ENCODE measurements around the gene E2F3.
A peak's percentile ranks its signal among the peaks of the same experiment; 100 is the strongest.
"Not testable (repeated sequence)": the region's sequence is repeated elsewhere in the genome, so short reads cannot be mapped to it uniquely, and the experiment has no call there.

E2F3 gene

DNA sequence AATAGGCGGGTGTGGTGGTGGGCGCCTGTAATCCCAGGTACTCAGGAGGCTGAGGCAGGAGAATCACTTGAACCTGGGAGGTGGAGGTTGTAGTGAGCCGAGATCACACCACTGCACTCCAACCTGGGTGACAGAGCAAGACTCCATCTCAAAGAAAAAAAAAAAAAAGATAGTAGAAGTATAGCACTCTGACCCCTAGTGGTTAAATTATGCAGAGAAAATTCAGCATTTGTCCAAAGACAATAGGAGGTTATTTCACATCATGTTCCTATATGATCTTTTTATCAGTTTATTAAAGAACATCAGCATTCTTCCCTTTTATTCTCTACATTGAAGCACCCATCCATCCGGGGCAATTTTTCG, 127.4 kb downstream of the E2F3 start:
- H3K4me1 ChIP-seq (ENCODE audit: low read depth, poor library complexity, severe bottlenecking): peaks cover 16% of the 10 kb centered on the region
- not testable (repeated sequence) for H3K27me3 ChIP-seq (ENCODE audit: insufficient read depth, low read depth); H3K4me3 ChIP-seq (IDR thresholded peaks at IDR 0.05; ENCODE audit: insufficient read depth, low read depth, low read length); H4K20me1 ChIP-seq (ENCODE audit: insufficient read depth); H3K79me2 ChIP-seq (ENCODE audit: insufficient read depth, low read depth); H3K36me3 ChIP-seq (ENCODE audit: insufficient read depth)
- H3K4me2 ChIP-seq: peak overlapping the region; percentile 90
- H2AFZ ChIP-seq (ENCODE audit: low read depth): peak overlapping the region; percentile 97
- peak overlapping the region; percentile 78 for H3K27ac ChIP-seq
- TF ChIP-seq, protein P1, sequence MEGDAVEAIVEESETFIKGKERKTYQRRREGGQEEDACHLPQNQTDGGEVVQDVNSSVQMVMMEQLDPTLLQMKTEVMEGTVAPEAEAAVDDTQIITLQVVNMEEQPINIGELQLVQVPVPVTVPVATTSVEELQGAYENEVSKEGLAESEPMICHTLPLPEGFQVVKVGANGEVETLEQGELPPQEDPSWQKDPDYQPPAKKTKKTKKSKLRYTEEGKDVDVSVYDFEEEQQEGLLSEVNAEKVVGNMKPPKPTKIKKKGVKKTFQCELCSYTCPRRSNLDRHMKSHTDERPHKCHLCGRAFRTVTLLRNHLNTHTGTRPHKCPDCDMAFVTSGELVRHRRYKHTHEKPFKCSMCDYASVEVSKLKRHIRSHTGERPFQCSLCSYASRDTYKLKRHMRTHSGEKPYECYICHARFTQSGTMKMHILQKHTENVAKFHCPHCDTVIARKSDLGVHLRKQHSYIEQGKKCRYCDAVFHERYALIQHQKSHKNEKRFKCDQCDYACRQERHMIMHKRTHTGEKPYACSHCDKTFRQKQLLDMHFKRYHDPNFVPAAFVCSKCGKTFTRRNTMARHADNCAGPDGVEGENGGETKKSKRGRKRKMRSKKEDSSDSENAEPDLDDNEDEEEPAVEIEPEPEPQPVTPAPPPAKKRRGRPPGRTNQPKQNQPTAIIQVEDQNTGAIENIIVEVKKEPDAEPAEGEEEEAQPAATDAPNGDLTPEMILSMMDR (conservative IDR thresholded peaks at IDR 0.05; ENCODE audit: low read depth, low read length): peak; percentile 65
- peak overlapping the region; percentile 60; the same call in 1 of the 2 replicates for H3K9ac ChIP-seq

DNA sequence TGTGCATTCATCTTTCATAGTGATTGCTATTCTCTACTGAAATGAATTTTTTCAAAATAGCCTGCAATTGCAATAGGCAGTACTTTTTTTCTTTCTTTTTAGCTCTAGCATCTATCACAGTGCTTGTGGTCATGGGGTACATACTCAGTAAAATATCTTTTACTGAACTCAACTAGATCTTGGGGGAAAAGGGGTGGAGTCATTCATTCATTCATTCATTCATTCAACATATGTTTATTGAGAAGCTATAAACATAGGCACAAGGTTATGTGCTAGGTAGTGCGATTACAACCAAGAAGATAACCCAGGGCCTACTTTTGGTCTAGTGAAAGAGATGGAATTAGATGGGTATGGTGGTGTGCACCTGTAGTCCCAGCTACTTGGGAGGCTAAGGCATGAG, 131.2 kb downstream of the E2F3 start:
- Histone ChIP-seq H3K27me3 (ENCODE audit: insufficient read depth, low read depth) (no peaks in the 10 kb centered on the region), H3K4me1 (ENCODE audit: low read depth, poor library complexity, severe bottlenecking) (peaks cover 31% of the 10 kb centered on the region), H3K4me3 (IDR thresholded peaks at IDR 0.05; ENCODE audit: insufficient read depth, low read depth, low read length) (no peak overlapping the region), H4K20me1 (ENCODE audit: insufficient read depth) (no peaks in the 10 kb centered on the region), H3K36me3 (ENCODE audit: insufficient read depth) (no peaks in the 10 kb centered on the region), H2AFZ (ENCODE audit: low read depth) (no peak overlapping the region), H3K9ac (no peak overlapping the region), H3K4me2 (no peak overlapping the region), H3K79me2 (ENCODE audit: insufficient read depth, low read depth) (peaks cover 30% of the 10 kb centered on the region), H3K27ac (no peak overlapping the region)
- TF ChIP-seq, protein P1 (conservative IDR thresholded peaks at IDR 0.05; ENCODE audit: low read depth, low read length): no peak

DNA sequence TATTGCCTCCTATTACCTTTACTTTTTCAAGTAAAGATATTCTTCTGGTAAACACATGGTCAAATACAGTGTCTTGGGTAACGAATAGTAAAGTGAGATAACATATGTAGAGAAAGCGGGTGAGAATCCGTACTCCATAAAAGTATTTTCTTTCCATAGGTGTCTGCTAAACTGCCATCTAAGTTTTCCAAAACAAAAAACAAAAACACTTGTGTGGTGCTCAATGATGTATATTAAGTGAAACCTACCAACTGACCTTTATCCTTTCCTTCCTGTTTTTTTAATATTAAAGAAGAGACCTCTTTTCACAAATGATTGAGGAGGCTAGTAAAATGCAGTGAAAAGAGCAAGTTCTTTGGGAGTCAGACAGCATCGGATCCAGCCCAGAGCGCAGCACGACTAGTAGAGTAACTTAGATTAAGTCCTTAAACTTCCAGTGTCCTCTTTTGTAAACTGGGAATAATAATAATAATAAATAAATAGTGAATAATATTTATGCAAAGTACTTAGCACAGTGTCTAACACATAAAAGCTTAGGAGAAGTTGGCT, 132.1 kb downstream of the E2F3 start:
- Histone ChIP-seq H4K20me1 (ENCODE audit: insufficient read depth) (no peaks in the 10 kb centered on the region), H3K9ac (peak overlapping the region; percentile 81), H3K36me3 (ENCODE audit: insufficient read depth) (no peaks in the 10 kb centered on the region), H3K27me3 (ENCODE audit: insufficient read depth, low read depth) (no peaks in the 10 kb centered on the region), H3K4me2 (peak overlapping the region; percentile 75), H3K4me1 (ENCODE audit: low read depth, poor library complexity, severe bottlenecking) (peaks cover 24% of the 10 kb centered on the region), H3K79me2 (ENCODE audit: insufficient read depth, low read depth) (peaks cover 39% of the 10 kb centered on the region), H2AFZ (ENCODE audit: low read depth) (peak overlapping the region; percentile 84), H3K27ac (peak overlapping the region; percentile 71), H3K4me3 (IDR thresholded peaks at IDR 0.05; ENCODE audit: insufficient read depth, low read depth, low read length) (no peak overlapping the region)
- TF ChIP-seq, protein P1 (conservative IDR thresholded peaks at IDR 0.05; ENCODE audit: low read depth, low read length): no peak

DNA sequence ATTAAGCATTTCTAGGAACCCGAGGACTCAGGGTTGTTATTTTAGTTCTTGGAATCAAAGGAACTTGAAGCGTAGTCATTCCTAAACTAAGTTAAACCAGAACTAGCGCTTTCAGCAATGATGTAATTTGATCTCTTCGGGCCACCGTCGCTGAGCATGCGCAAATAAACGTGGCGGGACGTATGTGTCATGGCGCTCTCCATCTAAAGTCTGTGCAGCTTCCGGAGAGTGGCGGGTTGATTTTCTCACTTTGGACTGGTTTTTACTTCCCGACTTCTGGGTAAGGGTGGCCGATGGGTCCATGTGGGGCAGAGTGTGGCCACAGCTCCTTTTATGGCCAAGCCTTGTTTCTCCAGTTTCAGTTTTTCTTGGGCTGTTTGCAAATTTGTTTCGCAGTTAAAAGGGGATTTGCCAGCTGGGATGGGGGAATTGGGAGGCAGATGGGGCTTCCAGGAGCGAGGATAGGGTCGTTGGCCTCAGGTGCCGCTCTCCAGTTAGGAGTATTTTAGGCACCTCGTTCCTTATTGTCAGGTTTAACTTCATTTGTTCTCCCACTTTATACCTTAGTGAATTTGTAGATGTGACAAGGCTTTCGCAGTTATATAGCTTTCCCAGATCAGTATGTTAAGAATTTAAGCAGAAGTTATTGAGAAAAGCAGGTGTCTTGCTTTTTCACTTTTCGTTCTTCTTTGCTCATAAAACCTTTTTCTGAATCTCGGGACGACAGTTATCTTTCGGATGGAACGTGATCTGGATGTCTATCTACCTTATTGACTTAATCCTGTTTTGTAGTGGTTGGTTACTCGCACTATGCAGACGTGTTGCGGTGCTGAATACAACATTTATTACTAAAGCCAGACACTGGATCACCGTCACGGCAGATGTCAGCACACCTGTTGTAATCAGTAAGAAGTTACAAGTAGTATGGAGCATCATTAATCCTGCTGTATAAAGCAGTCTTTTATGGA, 132.9 kb downstream of the E2F3 start, which contains the start of gene CDKAL1:
Gene CDKAL1, plus strand, starts transcription at position 163 of the 968 bp plus-strand sequence. CDS start 11,894 bp downstream, outside the sequence.
- Histone ChIP-seq H3K4me3 (IDR thresholded peaks at IDR 0.05; ENCODE audit: insufficient read depth, low read depth, low read length) (no peak within 1 kb of the TSS), H2AFZ (ENCODE audit: low read depth) (peak within 1 kb of the TSS; percentile 84), H3K4me2 (peak within 1 kb of the TSS; percentile 75), H4K20me1 (ENCODE audit: insufficient read depth) (no peaks in the 10 kb centered on the region), H3K4me1 (ENCODE audit: low read depth, poor library complexity, severe bottlenecking) (peaks cover 22% of the 10 kb centered on the region), H3K27ac (peak within 1 kb of the TSS; percentile 71), H3K79me2 (ENCODE audit: insufficient read depth, low read depth) (peaks cover 43% of the 10 kb centered on the region), H3K27me3 (ENCODE audit: insufficient read depth, low read depth) (no peaks in the 10 kb centered on the region), H3K36me3 (ENCODE audit: insufficient read depth) (no peaks in the 10 kb centered on the region), H3K9ac (peak within 1 kb of the TSS; percentile 81)
- TF ChIP-seq, protein P1 (conservative IDR thresholded peaks at IDR 0.05; ENCODE audit: low read depth, low read length): no peak
